GM19099 (cell line): ENCODE measurements around the gene ABHD15.
A peak's percentile ranks its signal among the peaks of the same experiment; 100 is the strongest.

ENCODE experiments used
- POLR2A ChIP-seq: IDR thresholded peaks from 3 replicates; pipeline ENCODE4 v1.6.1; 2011; ENCODE audit warnings: low read depth; ENCODE audit not compliant: insufficient read length; ENCODE audit errors: extremely low read depth

Gene ABHD15

DNA sequence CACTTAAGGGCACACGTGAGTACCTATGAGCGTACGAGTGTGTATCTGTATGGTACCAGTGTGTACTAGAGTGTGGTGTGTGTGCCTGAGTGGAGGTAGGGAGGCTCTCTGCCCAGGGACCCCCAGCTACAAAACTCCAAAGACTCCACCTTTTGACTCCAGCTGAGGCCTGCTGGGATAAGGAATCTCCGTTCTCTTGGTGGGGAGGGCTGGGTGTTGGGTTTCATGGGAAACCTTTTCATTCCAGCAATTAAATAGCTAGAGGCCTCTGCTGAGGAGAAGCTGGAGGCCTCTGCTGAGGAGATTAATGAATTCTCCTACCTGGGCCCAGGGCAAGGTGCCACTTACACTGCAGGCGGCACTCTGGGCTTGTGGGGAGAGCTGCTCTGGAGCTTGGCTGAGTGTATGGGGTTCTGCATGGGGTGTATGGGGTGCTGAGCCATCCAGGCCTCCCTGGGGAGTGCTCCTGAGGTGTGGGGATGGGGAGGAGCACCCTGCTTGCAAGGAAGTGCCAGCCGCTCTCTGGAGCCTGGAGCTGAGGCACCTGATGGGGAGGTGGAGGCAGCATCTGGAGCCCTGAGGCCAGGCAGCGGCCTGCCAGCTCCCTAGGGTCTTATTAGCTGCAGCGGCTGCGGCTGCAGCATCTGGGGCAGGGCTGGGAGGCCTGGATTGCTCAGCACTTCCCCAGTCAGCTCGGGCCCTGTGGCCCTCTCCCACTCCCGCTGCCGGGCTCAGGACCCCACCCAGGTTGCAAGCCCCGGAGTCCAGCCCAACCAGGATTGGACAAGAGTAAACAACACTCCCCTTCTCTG lies 30.7 kb upstream of the ABHD15 start:
- no peak for TF ChIP-seq POLR2A

GRCh38 chr17:29596811-29597210 lies 30.0 kb upstream of the ABHD15 start:
- no peak for TF ChIP-seq POLR2A

DNA sequence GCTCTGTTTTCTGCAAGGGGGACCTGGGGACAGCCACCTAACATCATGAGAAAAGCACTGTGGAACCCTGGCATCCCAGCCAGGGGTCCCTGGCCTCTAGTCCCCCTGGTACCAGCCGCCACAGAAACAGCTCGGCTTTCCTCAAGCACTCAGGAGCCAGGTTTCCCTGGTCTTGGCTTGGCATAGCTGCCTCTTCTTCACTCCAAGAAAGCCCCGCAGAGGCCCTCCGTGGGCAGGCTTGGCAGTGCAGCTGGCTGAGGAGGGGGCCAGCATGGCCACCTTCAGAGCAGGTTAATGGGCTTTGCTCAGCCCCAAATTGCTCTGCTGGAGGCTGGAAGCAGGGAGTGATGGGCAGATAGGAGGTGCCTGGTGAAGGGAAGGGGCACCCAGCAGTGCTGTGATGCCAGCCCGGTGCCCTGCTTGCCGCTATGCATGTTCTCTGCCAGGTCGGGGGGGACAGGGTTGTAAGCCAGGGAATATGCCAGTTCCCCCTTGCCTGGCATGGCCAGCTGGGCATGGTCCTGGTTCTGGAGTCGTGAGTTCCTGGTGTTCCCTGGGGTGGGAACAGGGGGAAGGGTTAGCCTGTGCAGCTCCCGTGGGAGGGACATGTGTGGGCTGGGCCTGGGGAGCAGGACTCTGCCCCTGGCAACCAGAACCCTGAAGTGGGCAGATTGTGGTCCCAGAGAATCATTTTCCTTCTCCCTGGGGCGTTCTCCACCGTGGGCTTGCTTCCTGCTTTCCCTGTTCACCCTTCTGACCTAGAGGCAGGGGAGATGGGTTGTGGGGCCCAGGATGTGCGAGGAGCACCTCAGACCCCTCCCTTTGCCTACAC lies 29.3 kb upstream of the ABHD15 start:
- TF ChIP-seq POLR2A = no peak

GRCh38 chr17:29595107-29595942 lies 28.5 kb upstream of the ABHD15 start:
- no peak for TF ChIP-seq POLR2A

DNA sequence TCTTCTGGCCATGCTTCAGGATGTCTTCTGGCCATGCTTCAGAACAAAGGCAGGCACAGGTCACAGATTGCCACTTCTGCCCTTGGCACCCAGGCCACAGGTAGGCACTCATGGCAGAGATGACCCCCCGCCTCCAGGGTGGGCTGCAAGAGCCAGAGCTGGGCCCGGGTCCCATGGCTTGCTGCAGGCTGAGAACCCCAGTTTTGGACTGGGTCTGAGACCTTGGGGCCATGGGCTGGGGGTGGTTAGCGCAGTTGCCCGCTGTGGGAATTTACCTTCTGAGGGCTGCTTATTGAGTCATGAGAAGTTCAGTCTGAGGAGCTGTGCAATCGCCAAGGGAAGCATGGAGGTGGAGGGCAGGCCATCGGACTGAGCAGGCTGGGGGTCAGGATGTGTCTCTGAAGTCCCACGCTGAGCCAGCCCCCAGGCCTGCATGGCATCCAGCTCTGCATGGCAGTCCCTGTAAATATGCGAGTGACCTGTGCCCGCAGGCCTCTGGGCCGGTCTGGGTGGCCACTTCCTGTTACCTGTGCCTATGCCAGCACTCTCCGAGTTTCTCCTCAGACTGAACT lies 27.8 kb upstream of the ABHD15 start:
- no peak for TF ChIP-seq POLR2A

DNA sequence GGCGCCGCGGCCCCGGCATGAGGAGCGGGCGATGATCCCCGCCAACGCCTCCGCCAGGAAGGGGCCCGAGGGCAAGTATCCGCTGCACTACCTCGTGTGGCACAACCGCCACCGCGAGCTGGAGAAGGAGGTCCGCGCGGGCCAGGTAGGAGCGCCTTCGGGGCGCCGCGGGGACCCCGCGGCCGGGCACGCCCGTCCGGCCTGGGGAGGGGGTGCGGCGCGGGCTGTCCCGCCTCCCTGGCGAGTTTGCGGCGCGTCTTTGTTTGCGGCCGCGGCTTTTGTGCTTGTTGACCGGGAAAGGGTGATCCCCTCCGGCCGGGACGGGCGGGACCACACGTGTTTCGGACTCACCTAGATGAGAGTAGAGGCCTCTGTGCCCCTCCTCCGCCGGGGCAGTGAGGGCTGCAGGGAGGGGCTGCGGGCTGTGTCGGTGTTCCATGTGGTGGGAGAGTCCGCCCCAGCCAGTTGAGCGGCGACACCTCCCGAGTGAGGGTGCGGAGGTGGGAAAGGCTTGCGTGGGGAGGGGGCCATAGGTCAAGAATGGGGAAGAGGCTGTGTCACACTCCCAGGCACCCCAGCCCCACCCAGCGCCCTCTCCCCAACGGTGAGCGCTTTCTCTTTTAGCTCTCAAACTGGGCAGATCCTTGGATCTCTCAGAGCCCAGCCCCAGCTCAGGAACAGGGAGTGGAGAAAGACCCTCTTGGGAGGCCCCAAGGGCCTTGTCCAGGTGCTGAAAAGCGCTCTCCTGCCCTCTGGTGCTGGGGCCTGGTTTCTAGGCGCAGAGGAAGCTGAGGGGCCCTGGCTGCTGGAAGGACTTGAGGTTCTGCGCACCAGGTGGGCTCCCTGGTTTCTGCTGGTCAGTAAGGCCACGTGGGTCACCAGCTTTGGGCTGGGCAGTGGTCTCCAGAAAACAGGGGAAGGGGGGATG lies 27.0 kb upstream of the ABHD15 start:
- TF ChIP-seq POLR2A = no peak

GRCh38 chr17:29592850-29593551 lies 26.2 kb upstream of the ABHD15 start, which contains the start of gene ANKRD13B:
Gene ANKRD13B (plus strand): TSS chr17:29593132. CDS start chr17:29593622, 490 bp downstream.
- no peak for TF ChIP-seq POLR2A

- peak; percentile 11 for TF ChIP-seq POLR2A
Observed at GRCh38 chr17:29591737-29592608, 25.1 kb upstream of the ABHD15 start.

- no peak for TF ChIP-seq POLR2A
Observed at GRCh38 chr17:29591146-29591736, 24.4 kb upstream of the ABHD15 start.

- TF ChIP-seq POLR2A = no peak
Observed at GRCh38 chr17:29590411-29591145, 23.7 kb upstream of the ABHD15 start.
